Mucosa of descending colon (tissue), 3 donors: ENCODE results near the gene PPP1R3E. TPM values are rescaled to one million over a fixed set of nuclear protein-coding genes. Genes with fewer than 3 reads are reported as not detected.
A peak's percentile ranks its signal among the peaks of the same experiment; 100 is the strongest.
"Not testable (repeated sequence)": the region's sequence is repeated elsewhere in the genome, so short reads cannot be mapped to it uniquely, and the experiment has no call there.

ENCODE experiments used
- ATAC-seq: fragments of 200-7000 bp; cut with Tn5 transposase; one replicate; pipeline ENCODE4 v1.9.1; 2020; ENCODE audit warnings: mild to moderate bottlenecking, moderate library complexity
- DNase-seq, 3 donors: peaks; one replicate each; pipeline ENCODE4 v3.0.0-alpha.2; 2020
- H3K36me3 ChIP-seq: fragments of 200-600 bp; one replicate; pipeline ENCODE4 v1.8.0; 2021; ENCODE audit warnings: low read depth, mild to moderate bottlenecking
- H3K4me1 ChIP-seq: fragments of 200-600 bp; one replicate; pipeline ENCODE4 v1.8.0; 2021; ENCODE audit warnings: low read depth, mild to moderate bottlenecking
- H3K4me3 ChIP-seq: fragments of 200-600 bp; one replicate; pipeline ENCODE4 v1.8.0; 2021; ENCODE audit warnings: mild to moderate bottlenecking
- H3K9me3 ChIP-seq: fragments of 200-600 bp; one replicate; pipeline ENCODE4 v1.8.0; 2021; ENCODE audit warnings: mild to moderate bottlenecking
- intact Hi-C, 2 donors: fragments of 100-400 bp; cut with DNase I in 1 of 2; cut with micrococcal nuclease in 1 of 2; formaldehyde crosslinking; loops; one replicate each; pipeline versions ENCODE4 v1.11.0 to v1.11.1; 2022; cut with DNase I, micrococcal nuclease
- total RNA-seq, 3 donors: library from RNA; stranded (reverse); fragmentation: NEBNext Ultra II Directional in 2 of 3; extraction: Animal tissue kit (Norgen Biotek cat#: 25700) in 2 of 3; gene quantifications; one replicate each; pipeline versions ENCODE4 v1.2.1 to v1.2.4, GENCODE V29; 2021 to 2023
- TF ChIP-seq, protein P1 (sequence below): fragments of 200-600 bp; IDR thresholded peaks from one replicate; pipeline ENCODE4 v1.8.0; 2022; ENCODE audit warnings: antibody characterized with exemption, mild to moderate bottlenecking
- donor health status: DM: no; HTN: no; CAD: no; lungs with moderate emphysema.
- donor health status: DM: no; HTN: no; CAD: no.
- donor health status: DM: no; HTN: yes; CAD: no.

PPP1R3E gene
- total RNA-seq, 3 donors from 2014 or later = 16.2 to 17.3 (median 17.1) TPM

DNA sequence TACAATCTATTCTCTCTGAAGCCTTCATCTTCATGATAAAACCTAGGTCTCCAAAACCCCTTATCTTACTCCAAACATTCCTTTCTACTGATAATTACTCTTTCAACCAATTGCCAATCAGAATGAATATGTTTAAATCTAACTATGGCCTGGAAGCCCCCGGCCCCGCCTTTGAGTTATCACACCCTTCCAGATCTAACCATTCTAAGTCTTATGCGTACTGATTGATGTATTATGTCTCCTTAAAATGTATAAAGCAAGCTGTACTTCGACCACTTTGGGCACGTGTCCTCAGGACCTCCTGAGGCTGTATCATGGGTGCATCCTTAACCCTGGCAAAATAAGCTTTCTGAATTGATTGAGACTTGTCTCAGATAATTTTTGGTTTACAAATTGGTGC lies 33.0 kb upstream of the PPP1R3E start:
- ATAC-seq (no peak), DNase-seq (no peak)
- intact Hi-C loops = no loop called here
- Histone ChIP-seq H3K4me3 (no peak overlapping the region), H3K4me1 (no peaks in the 10 kb centered on the region), H3K36me3 (no peaks in the 10 kb centered on the region), H3K9me3 (peaks cover 10% of the 10 kb centered on the region)
- TF ChIP-seq, protein P1, sequence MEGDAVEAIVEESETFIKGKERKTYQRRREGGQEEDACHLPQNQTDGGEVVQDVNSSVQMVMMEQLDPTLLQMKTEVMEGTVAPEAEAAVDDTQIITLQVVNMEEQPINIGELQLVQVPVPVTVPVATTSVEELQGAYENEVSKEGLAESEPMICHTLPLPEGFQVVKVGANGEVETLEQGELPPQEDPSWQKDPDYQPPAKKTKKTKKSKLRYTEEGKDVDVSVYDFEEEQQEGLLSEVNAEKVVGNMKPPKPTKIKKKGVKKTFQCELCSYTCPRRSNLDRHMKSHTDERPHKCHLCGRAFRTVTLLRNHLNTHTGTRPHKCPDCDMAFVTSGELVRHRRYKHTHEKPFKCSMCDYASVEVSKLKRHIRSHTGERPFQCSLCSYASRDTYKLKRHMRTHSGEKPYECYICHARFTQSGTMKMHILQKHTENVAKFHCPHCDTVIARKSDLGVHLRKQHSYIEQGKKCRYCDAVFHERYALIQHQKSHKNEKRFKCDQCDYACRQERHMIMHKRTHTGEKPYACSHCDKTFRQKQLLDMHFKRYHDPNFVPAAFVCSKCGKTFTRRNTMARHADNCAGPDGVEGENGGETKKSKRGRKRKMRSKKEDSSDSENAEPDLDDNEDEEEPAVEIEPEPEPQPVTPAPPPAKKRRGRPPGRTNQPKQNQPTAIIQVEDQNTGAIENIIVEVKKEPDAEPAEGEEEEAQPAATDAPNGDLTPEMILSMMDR = no peak

DNA sequence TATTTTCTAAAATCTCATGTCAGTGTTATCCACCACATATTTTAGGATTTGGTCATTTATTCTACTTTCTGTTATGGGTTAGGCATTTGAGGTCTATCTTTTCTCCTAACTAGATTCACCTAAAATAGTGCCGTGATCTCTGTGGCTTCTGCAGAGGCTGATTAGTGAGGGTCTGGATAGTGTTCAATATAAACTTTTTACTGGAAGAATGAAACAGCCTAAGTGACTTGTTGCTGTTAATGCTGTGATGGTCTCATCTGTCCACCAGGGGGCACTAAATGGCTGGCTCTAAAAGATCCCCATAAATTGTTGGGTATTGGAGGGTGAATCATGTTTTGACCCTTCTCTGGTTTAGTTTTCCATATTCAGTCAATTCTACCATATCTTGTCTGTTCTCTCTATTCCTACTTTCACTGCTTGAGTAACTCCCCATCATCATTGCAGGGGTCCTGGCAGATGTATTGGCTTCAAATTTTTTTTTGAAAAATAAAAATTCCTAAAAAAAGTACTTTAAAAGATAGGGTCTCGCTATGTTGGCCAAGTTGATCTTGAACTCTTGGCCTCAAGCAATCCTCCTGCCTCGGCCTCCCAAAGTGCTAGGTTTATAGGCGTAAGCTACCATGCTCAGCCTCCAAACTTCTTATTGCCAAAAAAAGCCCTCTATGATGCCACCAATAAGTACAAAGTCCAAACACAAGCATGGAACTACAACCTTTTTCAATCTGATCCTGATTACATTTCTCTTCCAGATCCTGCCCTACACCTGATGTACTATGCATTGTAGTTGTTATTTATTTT lies 25.5 kb upstream of the PPP1R3E start:
- peak; percentile 89 for ATAC-seq
- H3K9me3 ChIP-seq = no peaks in the 10 kb centered on the region
- intact Hi-C loops = loop anchor here (5.0 to 10.0 kb wide), 2 partner anchors 49 to 137 kb away; partner anchors contain the start of genes CMTM5 (in 1 of the 2) and NGDN (in 1 of the 2)
- no peak overlapping the region for H3K4me3 ChIP-seq
- H3K36me3 ChIP-seq = no peaks in the 10 kb centered on the region
- H3K4me1 ChIP-seq = peaks cover 4% of the 10 kb centered on the region
- TF ChIP-seq, protein P1 = peak; percentile 61
- peak in 1 of 3 donors; percentile 80 for DNase-seq

DNA sequence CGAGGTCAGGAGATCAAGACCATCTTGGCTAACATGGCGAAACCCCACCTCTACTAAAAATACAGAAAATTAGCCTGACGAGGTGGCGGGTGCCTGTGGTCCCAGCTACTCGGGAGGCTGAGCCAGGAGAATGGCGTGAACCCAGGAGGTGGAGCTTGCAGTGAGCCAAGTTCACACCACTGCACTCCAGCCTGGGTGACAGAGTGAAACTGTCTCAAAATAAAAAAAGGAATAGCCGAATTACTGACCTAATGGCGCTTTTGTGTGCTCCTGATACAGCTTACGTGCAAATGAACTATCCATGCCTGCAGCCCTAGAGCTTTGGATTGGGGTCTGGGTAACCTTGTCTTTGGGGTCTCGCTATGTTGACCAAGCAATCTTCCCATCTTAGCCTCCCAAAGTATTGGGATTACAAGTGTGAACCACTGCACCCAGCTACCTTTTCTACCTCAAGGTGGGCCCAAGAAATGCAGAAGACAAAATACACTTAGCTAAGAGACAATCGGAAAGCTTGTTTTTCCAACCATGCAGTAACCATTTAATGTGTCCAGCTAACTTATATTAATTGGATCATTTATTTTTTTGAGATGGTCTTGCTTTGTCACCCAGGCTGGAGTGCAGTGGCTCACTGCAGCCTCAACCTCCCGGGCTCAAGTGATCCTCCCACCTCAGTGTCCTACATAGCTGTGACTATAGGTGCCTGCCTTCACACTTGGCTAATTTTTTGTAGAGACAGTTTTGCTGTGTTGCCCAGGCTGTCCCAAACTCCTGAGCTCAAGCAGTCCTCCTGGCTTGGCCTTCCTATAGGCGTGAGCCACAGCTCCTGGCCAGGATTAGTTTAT lies 24.1 kb upstream of the PPP1R3E start:
- no peak for ATAC-seq
- Histone ChIP-seq H3K4me1 (peaks cover 13% of the 10 kb centered on the region), H3K9me3 (no peaks in the 10 kb centered on the region), H3K36me3 (no peaks in the 10 kb centered on the region), H3K4me3 (no peak overlapping the region)
- intact Hi-C loops = loop anchor here (5.0 to 10.0 kb wide), 2 partner anchors 51 to 138 kb away; partner anchors contain the start of genes CMTM5 (in 1 of the 2) and NGDN (in 1 of the 2)
- TF ChIP-seq, protein P1 = no peak
- DNase-seq = no peak

DNA sequence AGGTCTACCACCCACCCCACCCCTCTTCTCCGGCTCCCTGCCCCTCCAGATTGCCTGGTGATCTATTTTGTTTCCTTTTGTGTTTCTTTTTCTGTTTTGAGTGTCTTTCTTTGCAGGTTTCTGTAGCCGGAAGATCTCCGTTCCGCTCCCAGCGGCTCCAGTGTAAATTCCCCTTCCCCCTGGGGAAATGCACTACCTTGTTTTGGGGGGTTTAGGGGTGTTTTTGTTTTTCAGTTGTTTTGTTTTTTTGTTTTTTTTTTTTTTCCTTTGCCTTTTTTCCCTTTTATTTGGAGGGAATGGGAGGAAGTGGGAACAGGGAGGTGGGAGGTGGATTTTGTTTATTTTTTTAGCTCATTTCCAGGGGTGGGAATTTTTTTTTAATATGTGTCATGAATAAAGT lies 23.1 kb upstream of the PPP1R3E start:
- intact Hi-C loops = loop anchor here (5.0 to 10.0 kb wide), 2 partner anchors 52 to 139 kb away; partner anchors contain the start of genes CMTM5 (in 1 of the 2) and NGDN (in 1 of the 2)
- H3K9me3 ChIP-seq, H3K36me3 ChIP-seq, DNase-seq, H3K4me3 ChIP-seq, ATAC-seq: not testable (repeated sequence)
- peaks cover 13% of the 10 kb centered on the region for H3K4me1 ChIP-seq

DNA sequence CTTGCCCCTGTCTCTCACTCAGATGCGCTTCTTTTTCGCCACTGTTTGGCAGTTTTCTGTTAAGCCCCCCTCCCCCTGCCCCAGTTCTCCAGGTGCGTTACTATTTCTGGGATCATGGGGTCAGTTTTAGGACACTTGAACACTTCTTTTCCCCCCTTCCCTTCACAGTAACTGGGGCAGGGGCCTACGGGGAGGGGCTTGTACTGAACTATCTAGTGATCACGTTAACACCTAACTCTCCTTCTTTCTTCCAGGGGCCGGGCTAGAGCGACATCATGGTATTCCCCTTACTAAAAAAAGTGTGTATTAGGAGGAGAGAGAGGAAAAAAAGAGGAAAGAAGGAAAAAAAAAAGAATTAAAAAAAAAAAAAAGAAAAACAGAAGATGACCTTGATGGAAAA lies 22.3 kb upstream of the PPP1R3E start:
- ATAC-seq = no peak
- Histone ChIP-seq H3K4me1 (peaks cover 13% of the 10 kb centered on the region), H3K4me3 (no peak overlapping the region), H3K9me3 (no peaks in the 10 kb centered on the region), H3K36me3 (no peaks in the 10 kb centered on the region)
- DNase-seq = no peak
- TF ChIP-seq, protein P1 = no peak
- intact Hi-C loops = loop anchor here (5.0 to 10.0 kb wide), 2 partner anchors 52 to 140 kb away; partner anchors contain the start of genes CMTM5 (in 1 of the 2) and NGDN (in 1 of the 2)
